IMR-90 (cell line): ENCODE results near the gene HOXB9. TPM values are rescaled to one million over a fixed set of nuclear protein-coding genes. Genes with fewer than 3 reads are reported as not detected.

ENCODE experiments used
- ATAC-seq: fragments of 200-7000 bp; cut with Tn5 transposase; 2 replicates; pipeline ENCODE4 v1.9.1; 2020; ENCODE audit warnings: low read depth, mild to moderate bottlenecking, moderate library complexity
- BruUV-seq: library from RNA; stranded (reverse); fragments of 400-500 nt; replicated peaks from 2 replicates; lab custom pipeline; 2021; lab: Mats Ljungman, UMichigan
- CTCF ChIA-PET: fragments of 300-600 bp; formaldehyde crosslinking; extraction: SDS; loops from one replicate; lab custom pipeline; 2021; ENCODE audit warnings: antibody characterized with exemption; lab: Yijun Ruan, JAX
- POLR2A ChIA-PET: fragments of 300-600 bp; sonication (Branson Sonifier 250); formaldehyde crosslinking; loops from one replicate; lab custom pipeline; 2022; ENCODE audit warnings: antibody characterized with exemption; ENCODE audit not compliant: unreplicated experiment; lab: Charles Lee
- DNase-seq: peaks from one replicate; pipeline ENCODE4 v3.0.0; 2013
- H2AFZ ChIP-seq: replicated peaks from 2 replicates; pipeline ENCODE3; 2013; ENCODE audit warnings: low read length, mild to moderate bottlenecking; ENCODE audit not compliant: poor library complexity
- H2AK5ac ChIP-seq: 2 replicates; pipeline ENCODE4 v1.6.1; 2013; ENCODE audit warnings: low read depth, low read length, inconsistent platforms
- H2AK9ac ChIP-seq: replicated peaks from 2 replicates; pipeline ENCODE3; 2013; ENCODE audit warnings: mild to moderate bottlenecking, low read depth, low read length, moderate library complexity; ENCODE audit not compliant: poor library complexity
- H2BK120ac ChIP-seq: 2 replicates; pipeline ENCODE4 v1.6.1; 2013; ENCODE audit warnings: low read depth, low read length, inconsistent platforms
- H2BK15ac ChIP-seq: 3 replicates; pipeline ENCODE4 v1.6.1; 2013; ENCODE audit warnings: low read depth, low read length, inconsistent platforms
- H2BK20ac ChIP-seq: 2 replicates; pipeline ENCODE4 v1.6.1; 2013; ENCODE audit warnings: low read depth, mild to moderate bottlenecking, inconsistent platforms, low read length, moderate library complexity
- H2BK5ac ChIP-seq: 2 replicates; pipeline ENCODE4 v1.6.1; 2013; ENCODE audit warnings: mild to moderate bottlenecking, low read depth, low read length, inconsistent platforms; ENCODE audit not compliant: poor library complexity, severe bottlenecking
- H3K14ac ChIP-seq: replicated peaks from 2 replicates; pipeline ENCODE4 v1.6.1; 2013; ENCODE audit warnings: low read depth, low read length, inconsistent platforms
- H3K18ac ChIP-seq: 2 replicates; pipeline ENCODE4 v1.6.1; 2013; ENCODE audit warnings: low read depth, low read length, control low read depth
- H3K23ac ChIP-seq: 2 replicates; pipeline ENCODE4 v1.6.1; 2013; ENCODE audit warnings: low read depth, low read length, inconsistent platforms
- H3K27ac ChIP-seq: 2 replicates; pipeline ENCODE4 v1.5.1; 2013; ENCODE audit warnings: mild to moderate bottlenecking, control low read depth, low read length; ENCODE audit not compliant: insufficient read depth
- H3K27me3 ChIP-seq: 2 replicates; pipeline ENCODE4 v1.6.1; 2013; ENCODE audit warnings: low read length; ENCODE audit not compliant: control insufficient read depth, insufficient read depth
- H3K36me3 ChIP-seq: 2 replicates; pipeline ENCODE4 v1.6.1; 2013; ENCODE audit warnings: low read length, mixed read lengths; ENCODE audit not compliant: control insufficient read depth, insufficient read depth
- H3K4ac ChIP-seq: 2 replicates; pipeline ENCODE4 v1.6.1; 2013; ENCODE audit warnings: low read depth, low read length, inconsistent platforms
- H3K4me1 ChIP-seq: 2 replicates; pipeline ENCODE4 v1.6.1; 2013; ENCODE audit warnings: low read length, mixed read lengths; ENCODE audit not compliant: control insufficient read depth, insufficient read depth
- H3K4me2 ChIP-seq: 2 replicates; pipeline ENCODE4 v1.6.1; 2013; ENCODE audit warnings: low read depth, mild to moderate bottlenecking, control low read depth, low read length, moderate library complexity
- H3K4me3 ChIP-seq: 2 replicates; pipeline ENCODE4 v1.5.1; 2013; ENCODE audit warnings: low read depth, mild to moderate bottlenecking, control low read depth, low read length, moderate library complexity; ENCODE audit not compliant: insufficient read depth
- H3K56ac ChIP-seq: 2 replicates; pipeline ENCODE4 v1.6.1; 2013; ENCODE audit warnings: low read length, inconsistent platforms; ENCODE audit not compliant: insufficient read depth; ENCODE audit errors: extremely low read depth
- H3K79me1 ChIP-seq, 2 experiments: 2 replicates each; pipeline ENCODE4 v1.6.1; 2013; ENCODE audit warnings: low read length in 2 of 2, inconsistent platforms in 1 of 2, low read depth in 1 of 2
- H3K9ac ChIP-seq: 2 replicates; pipeline ENCODE4 v1.6.1; 2013; ENCODE audit warnings: low read depth, low read length, control low read depth
- H3K9me1 ChIP-seq: 2 replicates; pipeline ENCODE4 v1.6.1; 2013; ENCODE audit warnings: low read length, inconsistent platforms; ENCODE audit not compliant: insufficient read depth
- H3K9me3 ChIP-seq: 2 replicates; pipeline ENCODE4 v1.6.1; 2013; ENCODE audit warnings: low read length; ENCODE audit not compliant: control insufficient read depth, insufficient read depth
- H4K20me1 ChIP-seq: 2 replicates; pipeline ENCODE4 v1.6.1; 2013; ENCODE audit warnings: low read length, inconsistent platforms; ENCODE audit not compliant: insufficient read depth
- H4K5ac ChIP-seq: 2 replicates; pipeline ENCODE4 v1.6.1; 2013; ENCODE audit warnings: mild to moderate bottlenecking, low read depth, low read length, control low read depth
- H4K8ac ChIP-seq, 2 experiments: 2 replicates each; pipeline ENCODE4 v1.6.1; 2013; ENCODE audit warnings: low read depth in 2 of 2, low read length in 2 of 2, control low read depth in 1 of 2, inconsistent platforms in 1 of 2
- H4K91ac ChIP-seq: 2 replicates; pipeline ENCODE4 v1.6.1; 2013; ENCODE audit warnings: low read depth, low read length, inconsistent platforms; ENCODE audit not compliant: insufficient read depth
- BHLHE40 ChIP-seq: fragments of 150-350 bp; IDR thresholded peaks from 2 replicates; pipeline ENCODE4 v1.6.1; 2016; ENCODE audit warnings: mild to moderate bottlenecking, low read depth, low read length
- MAZ ChIP-seq: IDR thresholded peaks from 2 replicates; pipeline ENCODE4 v1.6.1; 2012; ENCODE audit warnings: low read depth, mild to moderate bottlenecking, low read length, improper control_type of control experiment, moderate library complexity, borderline replicate concordance
- WGBS, 2 experiments: methylation state at CpG; one replicate each; pipeline versions ENCODE4 v1.1.5 to v1.1.7; 2013; ENCODE audit warnings: missing lambda C conversion rate in 2 of 2; ENCODE audit not compliant: insufficient read length in 1 of 2; ENCODE audit errors: extremely low coverage in 2 of 2; 5-methylcytosine and 5-hydroxymethylcytosine counted together
- dilution Hi-C: fragments of 300-500 bp; cut with HindIII; formaldehyde crosslinking; loops from one replicate; pipeline ENCODE4 v1.14.3; 2018; ENCODE audit warnings: low sequenced_read_pairs; ENCODE audit not compliant: unreplicated experiment
- in situ Hi-C: fragments of 300-500 bp; cut with MboI; formaldehyde crosslinking; loops from 3 replicates; pipeline ENCODE4 v1.14.3; 2019; ENCODE audit warnings: low sequenced_read_pairs, inconsistent platforms, mixed read lengths
- intact Hi-C: fragments of 100-400 bp; cut with micrococcal nuclease; formaldehyde crosslinking; loops from 2 replicates; pipeline ENCODE4 v1.10.0; 2022
- polyA plus RNA-seq, 3 experiments: library from polyadenylated mRNA; depleted of rRNA; stranded (reverse); fragments of >200 nt; gene quantifications; 2 replicates each; pipeline ENCODE4 v1.2.3, GENCODE V29; 2012; ENCODE audit warnings: low replicate concordance in 1 of 3
- total RNA-seq: library from RNA; depleted of rRNA; stranded (reverse); fragments of >200 nt; gene quantifications from 2 replicates; pipeline ENCODE4 v1.2.3, GENCODE V29; 2012

HOXB9 gene
- total and polyA plus RNA-seq, 2 of the 4 experiments (the other 2 are of a cell fraction), result 0.05 TPM; not detected in 1

DNA sequence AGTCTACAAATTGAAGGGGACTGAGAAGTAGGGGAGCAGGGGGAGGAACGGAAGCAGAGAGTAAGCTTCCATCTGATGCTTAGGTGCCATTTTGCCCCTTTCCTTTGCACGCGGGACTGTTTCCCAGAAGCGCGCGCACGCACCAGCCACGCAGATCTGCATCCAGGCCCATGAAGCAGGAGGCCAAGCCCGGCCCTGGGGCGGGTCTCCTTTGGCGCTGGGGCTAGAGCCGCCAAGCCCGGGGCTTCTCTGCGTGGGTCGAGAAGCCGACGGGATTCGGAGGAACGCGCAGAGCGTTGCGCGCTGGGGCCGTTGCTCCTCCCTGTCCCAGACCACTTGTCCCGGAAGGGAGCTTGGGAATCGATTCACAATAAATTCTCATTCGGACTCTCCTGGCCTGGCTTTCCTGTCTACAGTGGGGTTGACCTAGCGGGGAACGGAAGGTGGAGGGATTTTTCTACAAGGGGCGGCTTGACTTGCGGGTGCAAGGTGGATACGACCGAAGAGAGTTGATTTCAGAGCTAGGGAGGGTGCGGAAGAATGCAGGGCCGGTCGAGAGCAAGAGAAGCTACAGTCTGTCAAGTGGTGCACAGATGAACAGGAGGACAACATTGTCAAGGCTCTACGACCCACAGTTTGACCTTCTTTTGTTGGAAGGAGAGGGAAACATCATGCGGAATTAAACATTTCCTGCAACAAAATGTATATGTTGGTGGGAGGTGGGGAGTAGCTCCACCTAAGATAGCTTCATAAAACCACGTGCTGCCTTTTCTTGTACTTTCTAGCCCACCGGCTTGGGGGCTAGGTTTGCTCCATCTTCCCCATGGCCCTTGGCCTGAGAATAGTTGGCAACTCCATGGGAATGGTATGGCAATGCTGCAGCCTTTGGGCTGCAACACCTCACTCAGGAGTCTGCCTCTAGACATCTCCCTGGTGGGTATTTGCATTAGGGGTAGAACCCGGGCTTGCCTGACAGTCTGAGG, 4.5 kb downstream of the HOXB9 start:
- Histone ChIP-seq H3K79me1 (no peaks in the 10 kb centered on the region), H4K8ac (no peak overlapping the region), H2BK20ac (no peak overlapping the region), H3K4me3 (no peak overlapping the region), H3K4ac (no peak overlapping the region), H2AK9ac (no peak overlapping the region), H2BK5ac (no peak overlapping the region), H4K20me1 (peaks cover 13% of the 10 kb centered on the region; the same call in 1 of the 2 replicates), H4K91ac (no peak overlapping the region), H2AK5ac (no peak overlapping the region), H3K36me3 (no peaks in the 10 kb centered on the region), H3K9me1 (no peaks in the 10 kb centered on the region; the same call in 1 of the 2 replicates), H2AFZ (no peak overlapping the region), H3K23ac (no peak overlapping the region), H2BK120ac (no peak overlapping the region), H3K18ac (no peak overlapping the region), H3K27me3 (peaks cover 96% of the 10 kb centered on the region), H4K5ac (no peak overlapping the region), H3K56ac (no peak overlapping the region), H3K4me1 (no peaks in the 10 kb centered on the region; the same call in 1 of the 2 replicates), H3K9ac (no peak overlapping the region), H3K27ac (no peak overlapping the region), H3K4me2 (no peak overlapping the region), H3K14ac (no peak overlapping the region), H3K9me3 (peaks cover 11% of the 10 kb centered on the region), H2BK15ac (no peak overlapping the region)
- intact Hi-C loops (no loop called here), in situ Hi-C loops (loop anchor here (10.0 kb wide), 1 partner anchor 457 kb away; no protein-coding TSS in a partner anchor), dilution Hi-C loops (no loop called here)
- no peak for DNase-seq
- no peak for TF ChIP-seq BHLHE40
- no peak for TF ChIP-seq MAZ
- ChIA-PET POLR2A (no interaction called here), CTCF (interaction anchor here (0.6 to 1.2 kb wide), 3 partner anchors 9 to 286 kb away, joined by 3 read pairs; no protein-coding TSS in a partner anchor)
- no TSS peak for BruUV-seq
- WGBS, 2 experiments, result 25% methylated on average over 13 of the region's 41 CpGs; no CpG with 5 or more reads in 1 of the 2 experiments
- no peak for ATAC-seq
